ENCODE data around the gene PIGM.

DNA sequence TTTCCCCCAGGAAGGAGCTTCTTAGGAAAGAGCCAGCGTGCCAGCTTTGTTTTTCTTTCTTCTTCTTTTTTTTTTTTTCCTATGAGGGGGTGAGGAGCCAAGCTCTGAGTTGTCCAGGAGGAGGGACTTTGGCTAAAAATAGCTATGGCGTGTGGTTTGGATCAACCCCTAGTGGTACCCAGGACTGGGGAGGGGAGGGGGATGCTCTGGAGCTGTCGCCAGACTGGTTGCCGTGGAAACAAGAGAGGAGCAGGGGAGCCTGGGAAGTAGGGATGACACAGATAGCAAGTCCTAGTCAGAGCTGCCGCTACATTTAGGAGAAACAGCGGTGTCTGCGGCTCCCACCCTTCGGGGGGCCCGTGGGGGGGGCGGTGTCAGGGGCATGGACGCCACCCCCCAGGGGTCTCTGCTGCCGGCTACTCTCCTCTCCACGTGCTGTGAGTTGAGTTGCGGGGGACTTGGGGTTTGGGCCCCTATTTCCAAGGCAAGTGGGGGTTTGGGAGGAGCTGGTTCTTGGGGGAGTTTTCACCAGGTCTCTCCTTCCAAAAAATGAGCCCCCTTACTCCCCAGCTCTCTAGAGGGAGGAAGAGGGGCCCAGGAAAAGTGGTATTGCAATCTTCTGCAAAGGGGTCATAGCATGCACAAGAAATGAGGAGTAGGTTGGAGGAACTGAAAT, 49.6 kb upstream of the PIGM start, which contains the start of gene KCNJ9:
- TF ChIP-seq, protein P1, sequence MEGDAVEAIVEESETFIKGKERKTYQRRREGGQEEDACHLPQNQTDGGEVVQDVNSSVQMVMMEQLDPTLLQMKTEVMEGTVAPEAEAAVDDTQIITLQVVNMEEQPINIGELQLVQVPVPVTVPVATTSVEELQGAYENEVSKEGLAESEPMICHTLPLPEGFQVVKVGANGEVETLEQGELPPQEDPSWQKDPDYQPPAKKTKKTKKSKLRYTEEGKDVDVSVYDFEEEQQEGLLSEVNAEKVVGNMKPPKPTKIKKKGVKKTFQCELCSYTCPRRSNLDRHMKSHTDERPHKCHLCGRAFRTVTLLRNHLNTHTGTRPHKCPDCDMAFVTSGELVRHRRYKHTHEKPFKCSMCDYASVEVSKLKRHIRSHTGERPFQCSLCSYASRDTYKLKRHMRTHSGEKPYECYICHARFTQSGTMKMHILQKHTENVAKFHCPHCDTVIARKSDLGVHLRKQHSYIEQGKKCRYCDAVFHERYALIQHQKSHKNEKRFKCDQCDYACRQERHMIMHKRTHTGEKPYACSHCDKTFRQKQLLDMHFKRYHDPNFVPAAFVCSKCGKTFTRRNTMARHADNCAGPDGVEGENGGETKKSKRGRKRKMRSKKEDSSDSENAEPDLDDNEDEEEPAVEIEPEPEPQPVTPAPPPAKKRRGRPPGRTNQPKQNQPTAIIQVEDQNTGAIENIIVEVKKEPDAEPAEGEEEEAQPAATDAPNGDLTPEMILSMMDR (conservative IDR thresholded peaks at IDR 0.05; ENCODE audit: low read depth in 2 of 2): no peak
- TF ChIP-seq, protein P2, sequence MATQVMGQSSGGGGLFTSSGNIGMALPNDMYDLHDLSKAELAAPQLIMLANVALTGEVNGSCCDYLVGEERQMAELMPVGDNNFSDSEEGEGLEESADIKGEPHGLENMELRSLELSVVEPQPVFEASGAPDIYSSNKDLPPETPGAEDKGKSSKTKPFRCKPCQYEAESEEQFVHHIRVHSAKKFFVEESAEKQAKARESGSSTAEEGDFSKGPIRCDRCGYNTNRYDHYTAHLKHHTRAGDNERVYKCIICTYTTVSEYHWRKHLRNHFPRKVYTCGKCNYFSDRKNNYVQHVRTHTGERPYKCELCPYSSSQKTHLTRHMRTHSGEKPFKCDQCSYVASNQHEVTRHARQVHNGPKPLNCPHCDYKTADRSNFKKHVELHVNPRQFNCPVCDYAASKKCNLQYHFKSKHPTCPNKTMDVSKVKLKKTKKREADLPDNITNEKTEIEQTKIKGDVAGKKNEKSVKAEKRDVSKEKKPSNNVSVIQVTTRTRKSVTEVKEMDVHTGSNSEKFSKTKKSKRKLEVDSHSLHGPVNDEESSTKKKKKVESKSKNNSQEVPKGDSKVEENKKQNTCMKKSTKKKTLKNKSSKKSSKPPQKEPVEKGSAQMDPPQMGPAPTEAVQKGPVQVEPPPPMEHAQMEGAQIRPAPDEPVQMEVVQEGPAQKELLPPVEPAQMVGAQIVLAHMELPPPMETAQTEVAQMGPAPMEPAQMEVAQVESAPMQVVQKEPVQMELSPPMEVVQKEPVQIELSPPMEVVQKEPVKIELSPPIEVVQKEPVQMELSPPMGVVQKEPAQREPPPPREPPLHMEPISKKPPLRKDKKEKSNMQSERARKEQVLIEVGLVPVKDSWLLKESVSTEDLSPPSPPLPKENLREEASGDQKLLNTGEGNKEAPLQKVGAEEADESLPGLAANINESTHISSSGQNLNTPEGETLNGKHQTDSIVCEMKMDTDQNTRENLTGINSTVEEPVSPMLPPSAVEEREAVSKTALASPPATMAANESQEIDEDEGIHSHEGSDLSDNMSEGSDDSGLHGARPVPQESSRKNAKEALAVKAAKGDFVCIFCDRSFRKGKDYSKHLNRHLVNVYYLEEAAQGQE (IDR thresholded peaks at IDR 0.05; ENCODE audit: unreplicated experiment): no peak
- no peak for TF ChIP-seq JUNB (IDR thresholded peaks at IDR 0.05; ENCODE audit: unreplicated experiment)
- TF ChIP-seq POLR2AphosphoS5 (IDR thresholded peaks at IDR 0.05; ENCODE audit: low read depth): no peak
- TF ChIP-seq EZH2 (IDR thresholded peaks at IDR 0.05; ENCODE audit: low read depth, unreplicated experiment): no peak
- no peak for TF ChIP-seq EZH2phosphoT487 (IDR thresholded peaks at IDR 0.05; ENCODE audit: unreplicated experiment)

Measured in GM23338 (cell line).